Activated CD4-positive, alpha-beta T cell treated with anti-CD3 and anti-CD28 coated beads, Interleukin-2, amount 10 ng/mL, durations not matched to agents 24 days and 14 days (primary cell): ENCODE results near the gene FBXO15. TPM values are rescaled to one million over a fixed set of nuclear protein-coding genes. Genes with fewer than 3 reads are reported as not detected.

Experiments used
- DNase-seq: peaks from one replicate; pipeline ENCODE4 v3.0.0; 2022
- H3K27ac Mint-ChIP-seq: one replicate; pipeline ENCODE4 v1.8.0; 2022; ENCODE audit warnings: mild to moderate bottlenecking, mixed read lengths
- H3K27me3 Mint-ChIP-seq: one replicate; pipeline ENCODE4 v1.8.0; 2022; ENCODE audit warnings: mixed read lengths
- H3K36me3 Mint-ChIP-seq: one replicate; pipeline ENCODE4 v1.8.0; 2022; ENCODE audit warnings: low read depth, mild to moderate bottlenecking, mixed read lengths
- H3K4me1 Mint-ChIP-seq: one replicate; pipeline ENCODE4 v1.8.0; 2021; ENCODE audit warnings: mixed read lengths
- H3K4me3 Mint-ChIP-seq: one replicate; pipeline ENCODE4 v1.8.0; 2022; ENCODE audit warnings: mild to moderate bottlenecking, moderate library complexity, mixed read lengths
- H3K9me3 Mint-ChIP-seq: one replicate; pipeline ENCODE4 v1.8.0; 2021; ENCODE audit warnings: mixed read lengths
- intact Hi-C: fragments of 100-400 bp; cut with micrococcal nuclease; formaldehyde crosslinking; loops from one replicate; pipeline ENCODE4 v1.15.1; 2023
- total RNA-seq: library from RNA; stranded (reverse); gene quantifications from 2 replicates; pipeline ENCODE4 v1.2.3, GENCODE V29; 2022

Gene FBXO15
- total RNA-seq, 1 donor from 2014 or later = 1.3 TPM

DNA sequence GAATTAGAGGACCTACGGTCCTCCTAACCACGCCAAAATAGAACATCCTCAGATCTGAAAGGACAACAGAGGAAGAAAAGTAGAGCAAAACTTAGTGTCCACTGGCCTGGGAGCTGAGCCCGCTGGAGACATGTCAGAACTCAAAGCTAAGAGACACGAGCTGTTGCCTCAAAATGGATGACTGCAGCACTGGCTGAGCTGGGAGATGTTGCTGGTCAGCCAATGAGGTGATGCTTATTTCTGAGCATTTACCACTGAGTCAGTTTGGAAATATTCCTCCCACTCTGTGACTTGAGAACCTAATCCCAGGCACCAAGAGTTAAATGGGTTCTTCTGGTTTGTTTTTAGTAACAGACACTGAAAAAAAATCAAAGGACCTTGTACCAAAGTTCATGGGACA, 32.6 kb downstream of the FBXO15 start:
- intact Hi-C loops = loop anchor here (5.0 kb wide), 1 partner anchor 223 kb away; no protein-coding TSS in a partner anchor
- Mint-ChIP-seq H3K4me3 (no peak overlapping the region), H3K27ac (no peak overlapping the region), H3K27me3 (no peaks in the 10 kb centered on the region), H3K4me1 (peaks cover 8% of the 10 kb centered on the region), H3K9me3 (peaks cover 12% of the 10 kb centered on the region), H3K36me3 (no peaks in the 10 kb centered on the region)
- no peak for DNase-seq

DNA sequence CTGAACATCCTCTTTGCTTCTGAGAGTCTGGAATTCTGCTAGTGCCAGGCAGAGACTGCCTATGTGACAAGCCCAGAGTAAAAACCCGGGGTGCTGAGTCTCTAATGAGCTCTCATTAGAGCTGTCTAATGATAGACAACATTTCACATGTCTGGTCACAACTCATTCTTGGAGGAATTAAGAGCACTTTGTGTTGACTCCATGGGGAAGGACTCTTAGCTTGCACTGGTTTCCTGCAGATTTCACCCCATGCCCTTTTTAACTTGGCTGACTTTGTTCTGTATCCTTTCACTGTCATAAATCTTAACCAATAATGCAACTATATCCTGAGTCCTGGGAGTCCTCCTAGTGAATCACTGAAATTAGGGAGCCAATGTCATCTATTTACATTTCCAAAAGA, 33.5 kb downstream of the FBXO15 start:
- intact Hi-C loops = no loop called here
- peaks cover 13% of the 10 kb centered on the region for H3K9me3 Mint-ChIP-seq

DNA sequence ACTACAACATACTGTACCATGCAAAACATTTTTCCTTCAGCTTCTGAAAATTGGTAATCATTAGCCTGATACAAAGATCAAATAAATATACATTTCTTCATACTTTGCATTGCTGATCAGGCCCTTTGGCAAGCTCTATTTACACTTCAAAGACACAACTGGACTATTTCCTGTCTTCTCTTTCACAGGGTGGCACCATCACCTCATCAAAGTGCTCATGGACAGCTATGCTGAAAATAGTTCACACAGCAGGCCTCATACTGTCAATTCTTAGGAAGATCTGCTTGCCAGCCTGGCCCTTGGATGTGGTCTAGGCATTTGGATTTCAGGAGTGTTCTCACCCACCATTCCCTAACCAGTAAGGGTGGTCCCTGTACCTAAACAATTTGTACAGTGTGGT, 33.9 kb downstream of the FBXO15 start:
- no peaks in the 10 kb centered on the region for H3K27me3 Mint-ChIP-seq
- peaks cover 17% of the 10 kb centered on the region for H3K9me3 Mint-ChIP-seq
- no peak overlapping the region for H3K27ac Mint-ChIP-seq
- no peak overlapping the region for H3K4me3 Mint-ChIP-seq
- H3K36me3 Mint-ChIP-seq = peaks cover 3% of the 10 kb centered on the region
- H3K4me1 Mint-ChIP-seq = peaks cover 10% of the 10 kb centered on the region
- intact Hi-C loops = no loop called here
- DNase-seq = no peak

More for the DNA sequence above, 33.5 kb downstream of the FBXO15 start:
- H3K27me3 Mint-ChIP-seq = no peaks in the 10 kb centered on the region
- H3K36me3 Mint-ChIP-seq = peaks cover under 1% of the 10 kb centered on the region
- H3K4me1 Mint-ChIP-seq = peaks cover 10% of the 10 kb centered on the region
- no peak overlapping the region for H3K4me3 Mint-ChIP-seq
- DNase-seq = no peak
- no peak overlapping the region for H3K27ac Mint-ChIP-seq

DNA sequence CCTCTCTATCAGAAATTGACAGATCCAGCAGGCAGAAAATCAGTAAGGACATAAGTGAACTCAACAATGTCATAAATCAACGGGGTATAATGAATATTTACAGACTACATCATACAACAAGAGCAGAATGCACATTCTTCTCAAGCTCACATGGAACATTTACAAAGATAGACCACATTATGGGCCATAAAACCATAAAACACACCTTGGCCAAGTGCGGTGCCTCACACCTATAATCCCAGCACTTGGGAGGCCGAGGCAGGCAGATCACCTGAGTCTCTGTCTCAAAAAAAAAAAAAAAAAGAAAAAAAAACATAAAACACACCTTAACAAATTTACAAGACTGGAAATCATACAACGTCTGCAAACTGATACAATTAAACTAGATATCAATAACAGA, 36.7 kb downstream of the FBXO15 start:
- Mint-ChIP-seq H3K36me3 (peaks cover 5% of the 10 kb centered on the region), H3K27me3 (no peaks in the 10 kb centered on the region), H3K9me3 (peaks cover 19% of the 10 kb centered on the region), H3K27ac (no peak overlapping the region), H3K4me1 (peaks cover 19% of the 10 kb centered on the region), H3K4me3 (no peak overlapping the region)
- no peak for DNase-seq
- intact Hi-C loops = no loop called here

DNA sequence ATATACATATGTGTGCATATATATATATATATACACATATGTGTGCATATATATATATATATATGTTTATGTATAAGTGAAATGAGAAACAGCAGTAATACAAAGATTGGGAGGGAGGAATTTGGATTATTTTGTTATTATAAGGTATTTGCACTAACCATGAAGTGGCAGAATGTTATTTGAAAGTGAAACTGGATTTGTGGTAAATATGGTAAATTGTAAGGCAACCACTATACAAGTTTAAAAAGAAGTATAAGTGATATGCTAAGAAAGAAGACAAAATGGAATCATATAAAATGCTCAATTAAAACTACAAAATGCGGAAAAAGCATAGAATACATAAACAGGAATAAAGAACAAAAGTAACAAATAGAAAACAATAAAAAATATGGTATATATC, 37.5 kb downstream of the FBXO15 start:
- H3K27ac Mint-ChIP-seq = no peak overlapping the region
- peaks cover 19% of the 10 kb centered on the region for H3K9me3 Mint-ChIP-seq
- intact Hi-C loops = no loop called here
- no peak overlapping the region for H3K4me3 Mint-ChIP-seq
- no peak for DNase-seq
- no peaks in the 10 kb centered on the region for H3K27me3 Mint-ChIP-seq
- H3K36me3 Mint-ChIP-seq = peaks cover 5% of the 10 kb centered on the region
- H3K4me1 Mint-ChIP-seq = peaks cover 19% of the 10 kb centered on the region

DNA sequence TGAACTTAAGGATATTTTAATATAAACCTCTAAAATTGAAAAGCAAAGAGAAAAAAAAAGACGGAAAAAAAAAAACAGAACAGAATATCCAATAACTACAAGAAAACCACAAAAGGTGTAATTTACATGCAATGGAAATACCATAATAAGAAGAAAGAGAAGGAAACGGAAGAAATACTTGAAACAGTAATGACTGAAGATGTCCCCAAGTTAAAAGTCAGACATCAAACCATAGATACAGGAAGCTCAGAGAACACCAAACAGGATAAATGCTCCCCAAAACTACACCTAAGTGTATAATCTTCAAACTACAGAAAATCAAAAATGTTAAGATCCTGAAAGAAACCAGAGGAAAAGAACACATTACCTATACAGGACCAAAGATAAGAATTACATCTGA, 39.2 kb downstream of the FBXO15 start:
- peaks cover 24% of the 10 kb centered on the region for H3K9me3 Mint-ChIP-seq
- DNase-seq = no peak
- peaks cover 5% of the 10 kb centered on the region for H3K36me3 Mint-ChIP-seq
- no peak overlapping the region for H3K27ac Mint-ChIP-seq
- H3K4me3 Mint-ChIP-seq = no peak overlapping the region
- intact Hi-C loops = no loop called here
- H3K4me1 Mint-ChIP-seq = peaks cover 16% of the 10 kb centered on the region
- peaks cover 3% of the 10 kb centered on the region for H3K27me3 Mint-ChIP-seq

DNA sequence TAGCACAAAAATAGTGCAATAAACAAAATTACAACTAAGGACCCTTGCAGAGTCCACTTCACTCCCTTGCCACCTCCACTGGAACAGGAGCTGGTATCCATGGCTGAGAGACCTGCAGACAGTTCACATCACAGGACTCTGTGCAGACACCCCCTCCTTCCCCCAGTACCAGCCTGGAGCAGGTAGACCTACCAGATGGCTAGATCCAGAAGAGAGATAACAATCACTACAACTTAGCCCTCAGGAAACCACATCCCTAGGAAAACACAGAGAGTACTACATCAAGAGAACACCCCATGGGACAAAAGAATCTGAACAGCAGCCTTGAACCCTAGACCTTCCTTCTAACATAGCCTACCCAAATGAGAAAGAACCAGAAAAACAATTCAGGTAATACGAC, 49.8 kb downstream of the FBXO15 start:
- H3K27ac Mint-ChIP-seq = no peak overlapping the region
- H3K4me3 Mint-ChIP-seq = no peak overlapping the region
- DNase-seq = no peak
- H3K36me3 Mint-ChIP-seq = no peaks in the 10 kb centered on the region
- H3K4me1 Mint-ChIP-seq = peaks cover 7% of the 10 kb centered on the region
- H3K27me3 Mint-ChIP-seq = peaks cover 3% of the 10 kb centered on the region
- peaks cover 16% of the 10 kb centered on the region for H3K9me3 Mint-ChIP-seq
- intact Hi-C loops = no loop called here

DNA sequence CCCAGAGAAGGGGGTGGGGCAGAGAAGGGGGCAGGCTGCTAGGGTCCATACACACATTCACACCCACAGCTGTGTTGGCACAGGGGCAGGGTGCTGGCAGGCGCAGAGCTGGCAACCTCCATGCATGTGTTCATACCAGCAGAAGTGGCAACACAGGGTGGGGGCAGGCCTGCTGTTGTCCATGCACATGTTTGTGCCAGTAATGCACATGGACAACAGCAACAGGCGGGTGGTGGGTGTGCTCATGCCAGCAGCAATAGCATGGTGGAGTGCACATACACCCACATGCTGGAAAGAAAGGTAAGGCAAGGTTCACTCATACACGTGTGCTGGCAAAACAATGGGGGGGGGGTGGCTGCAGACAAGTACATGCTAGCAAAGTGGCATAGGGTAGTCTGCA, 54.7 kb downstream of the FBXO15 start:
- Mint-ChIP-seq H3K4me3 (no peak overlapping the region), H3K4me1 (peaks cover 10% of the 10 kb centered on the region), H3K27ac (no peak overlapping the region), H3K27me3 (peaks cover 15% of the 10 kb centered on the region), H3K36me3 (no peaks in the 10 kb centered on the region), H3K9me3 (peaks cover 19% of the 10 kb centered on the region)
- intact Hi-C loops = no loop called here
- no peak for DNase-seq

DNA sequence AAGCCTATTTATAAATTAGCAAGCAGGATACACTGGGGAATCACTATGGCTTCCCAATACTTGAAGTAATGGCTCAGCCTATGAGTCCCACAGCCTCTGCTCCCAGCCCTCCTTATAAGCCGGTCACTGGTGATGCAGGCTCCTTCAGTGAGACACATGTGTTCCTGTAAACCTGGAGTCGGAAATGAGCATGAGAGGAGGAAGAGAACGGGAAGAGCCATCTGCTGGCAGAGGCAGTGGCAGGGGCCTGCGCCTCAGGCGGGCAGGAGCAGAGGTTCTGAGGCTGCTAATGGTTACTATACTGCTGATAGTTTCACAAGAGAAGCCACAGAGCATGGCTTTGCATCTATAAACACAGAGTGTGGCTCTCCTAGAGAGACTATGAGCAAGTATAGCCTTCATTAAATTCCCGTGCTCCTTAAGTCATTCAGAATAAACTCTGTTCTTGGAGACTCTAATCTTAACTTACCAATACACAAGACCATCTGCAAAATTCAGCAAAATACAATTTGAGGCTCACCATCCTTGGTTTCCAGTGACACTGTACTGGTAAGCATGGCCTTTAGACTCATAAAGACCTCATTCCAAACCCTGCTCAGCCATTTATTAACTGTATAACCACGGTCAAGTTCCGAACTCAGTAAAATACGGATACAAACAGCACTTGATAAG, 63.3 kb downstream of the FBXO15 start:
- Mint-ChIP-seq H3K9me3 (peaks cover 4% of the 10 kb centered on the region), H3K4me1 (peaks cover 18% of the 10 kb centered on the region), H3K27me3 (peaks cover 9% of the 10 kb centered on the region), H3K27ac (peak overlapping the region; percentile 25), H3K4me3 (no peak overlapping the region), H3K36me3 (no peaks in the 10 kb centered on the region)
- peak; percentile 48 for DNase-seq
- intact Hi-C loops = no loop called here

DNA sequence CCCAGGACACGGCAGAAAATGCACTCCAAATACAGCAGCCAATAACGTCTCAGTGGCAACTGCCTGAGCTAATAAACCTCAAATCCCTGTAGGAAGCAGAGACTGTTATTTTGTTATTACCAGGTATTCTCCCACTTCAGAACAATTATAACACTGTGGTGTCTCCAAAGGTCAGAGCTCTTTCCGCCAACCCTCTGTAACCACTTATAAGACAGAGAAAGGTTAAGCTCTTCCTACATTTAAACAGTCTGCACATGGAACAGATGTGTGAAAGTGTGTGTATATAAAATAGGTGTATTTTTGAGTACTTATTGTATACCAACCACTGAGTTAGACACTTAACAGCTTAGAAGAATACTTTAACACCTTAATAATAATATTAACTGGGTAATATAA, 64.1 kb downstream of the FBXO15 start:
- Mint-ChIP-seq H3K4me3 (peak overlapping the region; percentile 80), H3K9me3 (peaks cover 4% of the 10 kb centered on the region)

DNA sequence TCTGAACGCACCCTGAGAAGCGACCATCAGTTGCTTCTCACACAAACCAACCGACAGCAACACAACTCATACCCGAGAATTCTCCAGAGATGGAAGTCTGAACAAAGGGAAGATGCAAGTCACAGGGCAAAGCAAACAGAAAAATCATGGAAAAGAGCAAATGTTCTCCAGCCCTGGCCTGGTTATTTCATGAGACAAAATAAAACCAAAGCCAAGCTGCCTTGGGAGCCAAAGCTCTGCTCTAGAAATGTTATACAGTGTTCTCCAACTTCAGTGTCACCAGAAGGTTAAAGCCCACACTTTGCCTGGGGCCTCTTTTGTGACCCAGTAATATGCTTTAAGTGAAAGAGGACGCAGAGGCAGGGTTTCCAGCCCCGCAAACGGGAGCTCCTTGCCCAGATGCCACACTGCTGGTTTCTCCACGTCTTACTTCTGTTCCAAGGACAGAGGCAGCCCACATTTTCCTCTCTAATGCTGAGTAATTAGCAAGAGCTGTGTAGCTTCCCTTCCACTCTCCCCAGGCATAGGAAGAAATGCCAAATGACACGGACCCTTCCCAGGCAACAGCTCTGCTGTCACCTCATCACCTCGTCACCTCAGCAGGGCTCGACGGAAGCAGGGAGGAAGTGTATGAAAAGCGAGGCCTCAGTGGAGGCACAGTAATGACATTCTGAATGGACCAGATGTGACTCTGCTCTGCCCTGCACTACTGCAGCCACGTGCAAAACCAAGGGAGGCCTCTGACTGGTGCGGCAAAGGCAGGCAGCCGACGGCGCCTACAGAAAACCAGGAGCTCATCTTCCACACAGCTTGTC, 64.7 kb downstream of the FBXO15 start:
- peak overlapping the region; percentile 96 for H3K27ac Mint-ChIP-seq
- peak overlapping the region; percentile 80 for H3K4me3 Mint-ChIP-seq
- peaks cover 18% of the 10 kb centered on the region for H3K4me1 Mint-ChIP-seq
- peak; percentile 78 for DNase-seq
- intact Hi-C loops = loop anchor here (1.0 to 2.0 kb wide), 5 partner anchors 20 to 66 kb away; partner anchors contain the start of gene TIMM21
- H3K36me3 Mint-ChIP-seq = no peaks in the 10 kb centered on the region
- H3K27me3 Mint-ChIP-seq = peaks cover 1% of the 10 kb centered on the region
- H3K9me3 Mint-ChIP-seq = no peaks in the 10 kb centered on the region

More for the DNA sequence above, 64.1 kb downstream of the FBXO15 start:
- peak overlapping the region; percentile 96 for H3K27ac Mint-ChIP-seq
- intact Hi-C loops = loop anchor here (1.0 to 2.0 kb wide), 4 partner anchors 20 to 65 kb away; partner anchors contain the start of gene TIMM21
- no peak for DNase-seq
- H3K4me1 Mint-ChIP-seq = peaks cover 18% of the 10 kb centered on the region
- no peaks in the 10 kb centered on the region for H3K36me3 Mint-ChIP-seq
- H3K27me3 Mint-ChIP-seq = peaks cover 6% of the 10 kb centered on the region

DNA sequence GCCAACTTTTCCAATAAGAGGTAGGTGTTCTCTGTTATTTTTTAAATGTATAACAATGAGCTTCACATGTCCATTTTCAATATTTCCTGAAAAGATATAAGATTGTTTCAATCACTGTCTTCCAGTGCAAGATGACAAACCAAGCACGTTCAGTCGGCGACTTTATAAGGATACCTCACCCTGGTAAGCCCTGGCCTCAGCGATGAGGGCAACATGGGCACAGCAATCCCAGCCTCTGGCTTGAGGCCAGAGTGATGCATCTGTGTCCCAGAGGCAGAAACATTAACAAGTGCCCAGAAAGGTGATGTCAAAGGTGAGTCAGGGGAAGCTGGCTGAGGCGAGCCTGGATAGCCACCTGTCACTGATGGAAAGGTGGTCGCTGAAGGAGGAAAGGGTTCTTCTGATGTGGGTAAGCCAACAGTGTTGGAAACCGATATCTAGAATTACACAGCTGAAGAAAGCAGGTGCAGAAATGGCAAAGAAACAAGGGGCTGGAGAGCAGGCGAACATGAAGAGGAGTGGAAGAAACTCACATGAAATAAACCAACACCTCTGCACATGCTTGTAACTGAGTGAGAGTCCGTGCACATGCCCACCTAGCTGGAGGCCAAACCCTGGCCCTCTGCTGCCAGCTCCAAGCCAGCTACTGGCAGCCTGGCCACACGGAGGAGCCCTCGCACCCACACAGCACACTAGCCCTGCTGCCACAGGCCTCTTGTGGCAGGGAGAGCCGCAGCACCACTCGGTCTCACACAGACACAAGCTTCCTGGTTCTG, 65.5 kb downstream of the FBXO15 start:
- no peaks in the 10 kb centered on the region for H3K9me3 Mint-ChIP-seq
- peaks cover 18% of the 10 kb centered on the region for H3K4me1 Mint-ChIP-seq
- H3K36me3 Mint-ChIP-seq = no peaks in the 10 kb centered on the region
- no peaks in the 10 kb centered on the region for H3K27me3 Mint-ChIP-seq
- H3K4me3 Mint-ChIP-seq = peak overlapping the region; percentile 80
- DNase-seq = peak; percentile 91
- peak overlapping the region; percentile 96 for H3K27ac Mint-ChIP-seq
- intact Hi-C loops = loop anchor here (1.0 to 2.0 kb wide), 4 partner anchors 35 to 67 kb away; partner anchors contain the start of gene TIMM21

DNA sequence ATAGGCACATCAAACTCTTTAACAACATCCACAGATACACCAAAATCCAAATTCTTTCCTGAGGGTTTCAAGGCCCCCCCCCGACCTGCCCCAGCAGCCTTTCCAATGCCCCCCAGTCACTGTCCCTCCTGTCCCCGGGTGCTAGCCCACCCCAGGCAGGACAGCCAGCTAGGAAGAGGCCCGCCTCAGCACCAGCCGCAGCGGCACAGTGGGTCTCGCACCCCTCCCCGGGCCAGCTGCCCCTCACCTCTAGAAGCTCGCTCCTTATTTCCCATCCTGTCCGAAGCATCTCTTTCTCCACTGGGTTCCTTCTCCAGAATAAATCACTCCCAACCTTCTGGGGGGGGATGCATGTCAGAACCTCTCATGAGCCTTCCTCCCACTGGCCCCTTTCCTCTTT, 69.4 kb downstream of the FBXO15 start:
- peaks cover 11% of the 10 kb centered on the region for H3K4me1 Mint-ChIP-seq
- H3K27me3 Mint-ChIP-seq = no peaks in the 10 kb centered on the region
- intact Hi-C loops = no loop called here
- no peak overlapping the region for H3K4me3 Mint-ChIP-seq
- no peak overlapping the region for H3K27ac Mint-ChIP-seq
- DNase-seq = no peak
- H3K36me3 Mint-ChIP-seq = no peaks in the 10 kb centered on the region
- H3K9me3 Mint-ChIP-seq = no peaks in the 10 kb centered on the region
